Cardiac fibroblast (primary cell): ENCODE results near the gene TENT5C.

Source experiments
- DNase-seq, 2 donors: peaks; one replicate each; pipeline versions ENCODE4 v3.0.0 to v3.0.0-alpha.2; 2010; ENCODE audit warnings: low read depth in 2 of 2
- H3K4me3 ChIP-seq, 2 donors: replicated peaks in 1 of 2; 1 replicate in 1 of 2; 2 replicates in 1 of 2; pipeline ENCODE4 v1.5.1; 2011; ENCODE audit warnings: low read depth in 2 of 2, low read length in 2 of 2, mild to moderate bottlenecking in 2 of 2, moderate library complexity in 1 of 2
- TF ChIP-seq, protein P1 (sequence below): IDR thresholded peaks from one replicate; pipeline ENCODE4 v1.5.1; 2011; ENCODE audit warnings: low read depth, mild to moderate bottlenecking, low read length, inconsistent platforms

TENT5C gene

GRCh38 chr1:117657949-117658660, 52.3 kb downstream of the TENT5C start:
- no peak for DNase-seq
- no peak overlapping the region for H3K4me3 ChIP-seq
- TF ChIP-seq, protein P1, sequence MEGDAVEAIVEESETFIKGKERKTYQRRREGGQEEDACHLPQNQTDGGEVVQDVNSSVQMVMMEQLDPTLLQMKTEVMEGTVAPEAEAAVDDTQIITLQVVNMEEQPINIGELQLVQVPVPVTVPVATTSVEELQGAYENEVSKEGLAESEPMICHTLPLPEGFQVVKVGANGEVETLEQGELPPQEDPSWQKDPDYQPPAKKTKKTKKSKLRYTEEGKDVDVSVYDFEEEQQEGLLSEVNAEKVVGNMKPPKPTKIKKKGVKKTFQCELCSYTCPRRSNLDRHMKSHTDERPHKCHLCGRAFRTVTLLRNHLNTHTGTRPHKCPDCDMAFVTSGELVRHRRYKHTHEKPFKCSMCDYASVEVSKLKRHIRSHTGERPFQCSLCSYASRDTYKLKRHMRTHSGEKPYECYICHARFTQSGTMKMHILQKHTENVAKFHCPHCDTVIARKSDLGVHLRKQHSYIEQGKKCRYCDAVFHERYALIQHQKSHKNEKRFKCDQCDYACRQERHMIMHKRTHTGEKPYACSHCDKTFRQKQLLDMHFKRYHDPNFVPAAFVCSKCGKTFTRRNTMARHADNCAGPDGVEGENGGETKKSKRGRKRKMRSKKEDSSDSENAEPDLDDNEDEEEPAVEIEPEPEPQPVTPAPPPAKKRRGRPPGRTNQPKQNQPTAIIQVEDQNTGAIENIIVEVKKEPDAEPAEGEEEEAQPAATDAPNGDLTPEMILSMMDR: no peak

- TF ChIP-seq, protein P1: no peak
- H3K4me3 ChIP-seq: no peak overlapping the region
- DNase-seq: no peak
Observed at GRCh38 chr1:117658676-117659075, 52.8 kb downstream of the TENT5C start.

- no peak for DNase-seq
- TF ChIP-seq, protein P1: no peak
- H3K4me3 ChIP-seq: no peak overlapping the region
Observed at GRCh38 chr1:117659550-117660270, 53.9 kb downstream of the TENT5C start.

DNA sequence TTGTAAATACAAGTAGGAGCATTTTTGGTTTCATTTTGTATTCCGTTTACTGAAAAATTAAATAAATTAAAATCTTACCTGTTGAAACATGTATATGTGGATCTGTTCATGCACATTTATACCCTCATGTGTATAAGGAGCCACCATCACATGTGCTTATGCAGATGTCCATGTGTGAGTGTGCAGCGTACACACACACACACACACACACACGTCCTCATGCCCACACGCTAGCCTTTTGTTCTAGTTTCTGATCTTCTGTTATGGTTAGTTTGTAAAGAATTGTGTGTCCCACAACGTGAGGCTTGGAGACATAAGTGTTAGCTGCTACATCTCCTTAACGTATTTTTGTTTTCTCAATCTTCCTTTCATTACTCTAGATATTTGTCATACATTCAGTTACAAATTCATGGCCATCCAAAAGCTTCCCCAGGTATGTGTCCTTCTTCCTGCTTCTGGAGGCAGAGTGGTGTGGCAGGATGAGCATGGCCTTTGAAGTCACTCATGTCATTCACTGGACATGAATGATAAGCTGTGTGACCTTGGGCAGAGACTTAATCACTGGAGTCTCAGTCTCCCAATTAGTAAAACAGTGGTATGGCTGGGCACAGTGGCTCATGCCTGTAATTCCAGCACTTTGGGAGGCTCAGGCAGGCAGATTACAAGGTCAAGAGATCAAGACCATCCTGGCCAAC, 54.6 kb downstream of the TENT5C start:
- TF ChIP-seq, protein P1: no peak
- DNase-seq: no peak
- no peak overlapping the region for H3K4me3 ChIP-seq

- DNase-seq: no peak
- TF ChIP-seq, protein P1: no peak
- no peak overlapping the region for H3K4me3 ChIP-seq
Observed at GRCh38 chr1:117661027-117661426, 55.2 kb downstream of the TENT5C start.

DNA sequence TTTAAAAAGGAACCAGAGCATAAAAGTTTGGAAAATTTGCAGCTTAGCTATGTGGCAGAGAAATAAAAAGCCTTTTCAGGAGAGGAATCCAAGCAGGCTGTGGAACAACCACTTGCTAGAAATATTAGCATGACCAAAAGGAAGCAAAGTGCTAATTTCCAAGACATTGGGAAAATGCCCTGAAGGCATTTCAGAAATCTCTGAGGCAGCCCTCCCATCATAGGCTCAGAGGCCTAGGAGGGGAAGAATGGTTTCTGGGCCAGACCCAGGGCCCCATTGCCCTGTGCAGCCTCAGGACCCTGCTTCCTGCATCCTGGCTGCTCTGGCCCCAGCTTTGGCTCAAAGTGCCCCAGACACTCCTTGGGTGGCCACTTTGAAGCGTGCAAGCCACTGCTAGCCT, 56.8 kb downstream of the TENT5C start:
- DNase-seq: no peak
- TF ChIP-seq, protein P1: no peak
- H3K4me3 ChIP-seq: no peak overlapping the region
